Neural progenitor cell (in vitro differentiated cells): ENCODE data around the gene PRELID2. TPM values are rescaled to one million over a fixed set of nuclear protein-coding genes. Genes with fewer than 3 reads are reported as not detected.

Experiments used
- DNase-seq: peaks from one replicate; pipeline ENCODE4 v3.0.0-alpha.2; 2016; ENCODE audit warnings: low spot score
- H2AFZ ChIP-seq: fragments of 200-600 bp; sonication (generic); replicated peaks from 2 replicates; pipeline ENCODE4 v1.6.1; 2016; ENCODE audit warnings: antibody characterized with exemption
- H3F3A ChIP-seq: fragments of 200-600 bp; sonication (generic); 2 replicates; pipeline ENCODE4 v1.6.1; 2016; ENCODE audit warnings: antibody characterized with exemption, low read depth
- H3K27ac ChIP-seq: fragments of 200-600 bp; sonication (generic); 2 replicates; pipeline ENCODE4 v1.5.1; 2016; ENCODE audit warnings: mild to moderate bottlenecking
- H3K27me3 ChIP-seq: fragments of 200-600 bp; sonication (generic); 2 replicates; pipeline ENCODE4 v1.6.1; 2016; ENCODE audit warnings: mild to moderate bottlenecking, moderate library complexity
- H3K36me3 ChIP-seq: fragments of 200-600 bp; sonication (generic); 2 replicates; pipeline ENCODE4 v1.5.1; 2016
- H3K4me1 ChIP-seq: fragments of 200-600 bp; sonication (generic); 2 replicates; pipeline ENCODE4 v1.6.1; 2016; ENCODE audit warnings: mixed run types
- H3K4me2 ChIP-seq: fragments of 200-600 bp; sonication (generic); 2 replicates; pipeline ENCODE4 v1.6.1; 2016
- H3K4me3 ChIP-seq: fragments of 200-600 bp; sonication (generic); 2 replicates; pipeline ENCODE4 v1.5.1; 2016
- H3K79me2 ChIP-seq: fragments of 200-600 bp; sonication (generic); 2 replicates; pipeline ENCODE4 v1.6.1; 2016; ENCODE audit warnings: low read depth
- H3K9ac ChIP-seq: fragments of 200-600 bp; sonication (generic); 2 replicates; pipeline ENCODE4 v1.6.1; 2016
- H3K9me3 ChIP-seq: fragments of 200-600 bp; sonication (generic); 2 replicates; pipeline ENCODE4 v1.5.1; 2016; ENCODE audit warnings: low read depth
- H4K20me1 ChIP-seq: fragments of 200-600 bp; sonication (generic); 2 replicates; pipeline ENCODE4 v1.6.1; 2016; ENCODE audit warnings: low read depth
- H3K27ac Mint-ChIP-seq: 3 replicates; pipeline ENCODE4 v1.8.0; 2021; ENCODE audit warnings: mixed read lengths
- H3K27me3 Mint-ChIP-seq: 2 replicates; pipeline ENCODE4 v1.8.0; 2022; ENCODE audit warnings: low read depth, mild to moderate bottlenecking, inconsistent platforms, moderate library complexity, mixed read lengths; ENCODE audit not compliant: insufficient read depth
- H3K36me3 Mint-ChIP-seq: 3 replicates; pipeline ENCODE4 v1.8.0; 2021; ENCODE audit warnings: mixed read lengths
- H3K4me1 Mint-ChIP-seq: 3 replicates; pipeline ENCODE4 v1.8.0; 2021; ENCODE audit warnings: mixed read lengths
- H3K4me3 Mint-ChIP-seq: 3 replicates; pipeline ENCODE4 v1.8.0; 2021; ENCODE audit warnings: mild to moderate bottlenecking, moderate library complexity, mixed read lengths
- H3K9me3 Mint-ChIP-seq: 3 replicates; pipeline ENCODE4 v1.8.0; 2020; ENCODE audit warnings: mixed read lengths
- EZH2 ChIP-seq: fragments of 200-600 bp; sonication (generic); IDR thresholded peaks from 2 replicates; pipeline ENCODE4 v1.6.1; 2017; ENCODE audit warnings: antibody characterized with exemption, mild to moderate bottlenecking, moderate library complexity
- EZH2phosphoT487 ChIP-seq: fragments of 200-600 bp; sonication (generic); IDR thresholded peaks from 2 replicates; pipeline ENCODE4 v1.6.1; 2017; ENCODE audit warnings: antibody characterized with exemption
- total RNA-seq: library from RNA; depleted of rRNA; stranded (reverse); fragments of >200 nt; gene quantifications from 2 replicates; pipeline ENCODE4 v1.2.3, GENCODE V29; 2015; ENCODE audit warnings: low replicate concordance
- TF ChIP-seq, protein P1 (sequence below): fragments of 200-600 bp; sonication (generic); IDR thresholded peaks from 2 replicates; pipeline ENCODE4 v1.5.1; 2017; ENCODE audit warnings: antibody characterized with exemption, mild to moderate bottlenecking

PRELID2 gene
- total RNA-seq, 1 donor from 2014 or later, result 30.3 TPM

DNA sequence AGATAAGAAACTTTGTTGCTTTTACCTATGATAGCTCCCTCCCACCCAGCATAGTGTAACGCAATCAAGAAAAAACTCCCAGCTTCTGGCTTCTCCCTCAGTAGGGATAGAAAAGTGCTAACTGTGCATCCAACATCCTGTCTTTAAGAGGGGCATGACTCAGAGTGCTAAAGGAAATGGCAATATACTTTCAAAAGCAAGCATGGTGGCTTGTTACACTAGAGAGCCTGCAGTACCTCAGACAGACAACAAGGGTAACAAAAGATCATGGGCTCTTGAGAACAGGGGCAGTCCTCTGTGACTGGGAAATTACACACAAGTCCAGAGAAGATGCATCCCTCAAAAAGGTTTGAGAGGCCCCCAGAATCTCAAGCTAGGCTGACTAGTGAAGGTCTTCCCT, 37.8 kb downstream of the PRELID2 start:
- Histone ChIP-seq H3K36me3 (no peaks in the 10 kb centered on the region), H3K9me3 (no peaks in the 10 kb centered on the region), H3K27ac (no peak overlapping the region), H4K20me1 (no peaks in the 10 kb centered on the region), H3K27me3 (no peaks in the 10 kb centered on the region), H3K4me3 (no peak overlapping the region), H3K79me2 (no peaks in the 10 kb centered on the region), H2AFZ (no peak overlapping the region), H3F3A (no peaks in the 10 kb centered on the region), H3K4me1 (peaks cover 5% of the 10 kb centered on the region), H3K4me2 (no peak overlapping the region), H3K9ac (no peak overlapping the region)
- no peaks in the 10 kb centered on the region for H3K9me3 Mint-ChIP-seq
- H3K27me3 Mint-ChIP-seq, result no peaks in the 10 kb centered on the region
- H3K27ac Mint-ChIP-seq, result no peak overlapping the region
- no peak for DNase-seq
- H3K36me3 Mint-ChIP-seq, result no peaks in the 10 kb centered on the region
- H3K4me3 Mint-ChIP-seq, result no peak overlapping the region
- H3K4me1 Mint-ChIP-seq, result no peaks in the 10 kb centered on the region
- no peak for TF ChIP-seq EZH2phosphoT487
- TF ChIP-seq, protein P1, sequence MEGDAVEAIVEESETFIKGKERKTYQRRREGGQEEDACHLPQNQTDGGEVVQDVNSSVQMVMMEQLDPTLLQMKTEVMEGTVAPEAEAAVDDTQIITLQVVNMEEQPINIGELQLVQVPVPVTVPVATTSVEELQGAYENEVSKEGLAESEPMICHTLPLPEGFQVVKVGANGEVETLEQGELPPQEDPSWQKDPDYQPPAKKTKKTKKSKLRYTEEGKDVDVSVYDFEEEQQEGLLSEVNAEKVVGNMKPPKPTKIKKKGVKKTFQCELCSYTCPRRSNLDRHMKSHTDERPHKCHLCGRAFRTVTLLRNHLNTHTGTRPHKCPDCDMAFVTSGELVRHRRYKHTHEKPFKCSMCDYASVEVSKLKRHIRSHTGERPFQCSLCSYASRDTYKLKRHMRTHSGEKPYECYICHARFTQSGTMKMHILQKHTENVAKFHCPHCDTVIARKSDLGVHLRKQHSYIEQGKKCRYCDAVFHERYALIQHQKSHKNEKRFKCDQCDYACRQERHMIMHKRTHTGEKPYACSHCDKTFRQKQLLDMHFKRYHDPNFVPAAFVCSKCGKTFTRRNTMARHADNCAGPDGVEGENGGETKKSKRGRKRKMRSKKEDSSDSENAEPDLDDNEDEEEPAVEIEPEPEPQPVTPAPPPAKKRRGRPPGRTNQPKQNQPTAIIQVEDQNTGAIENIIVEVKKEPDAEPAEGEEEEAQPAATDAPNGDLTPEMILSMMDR, result no peak

DNA sequence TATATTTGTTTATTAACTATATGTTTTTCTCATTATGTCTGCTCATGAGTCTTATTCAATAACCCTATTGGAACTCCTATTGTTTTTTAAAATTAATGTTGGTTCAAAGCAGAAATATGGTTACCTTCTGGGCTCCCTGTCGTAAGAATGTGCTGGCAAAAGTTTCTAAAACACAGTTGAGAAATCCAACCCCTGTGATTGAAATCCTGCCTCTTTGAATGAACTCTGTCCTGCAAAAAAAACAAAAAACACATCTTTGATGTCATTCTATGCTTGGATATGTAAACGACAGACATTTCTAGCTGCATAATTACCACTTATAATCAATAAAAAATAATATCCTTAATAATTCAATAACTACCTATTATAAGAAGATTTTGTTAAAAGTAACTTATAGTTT, 38.8 kb downstream of the PRELID2 start:
- Histone ChIP-seq H4K20me1 (no peaks in the 10 kb centered on the region), H3K4me1 (peaks cover 5% of the 10 kb centered on the region), H3K27me3 (no peaks in the 10 kb centered on the region), H3K9me3 (no peaks in the 10 kb centered on the region), H3K4me3 (no peak overlapping the region), H2AFZ (no peak overlapping the region), H3K36me3 (no peaks in the 10 kb centered on the region), H3K79me2 (no peaks in the 10 kb centered on the region), H3K4me2 (no peak overlapping the region), H3K27ac (no peak overlapping the region), H3K9ac (no peak overlapping the region), H3F3A (no peaks in the 10 kb centered on the region)
- Mint-ChIP-seq H3K4me3 (no peak overlapping the region), H3K4me1 (no peaks in the 10 kb centered on the region), H3K9me3 (no peaks in the 10 kb centered on the region), H3K27ac (no peak overlapping the region), H3K36me3 (no peaks in the 10 kb centered on the region), H3K27me3 (no peaks in the 10 kb centered on the region)
- TF ChIP-seq, protein P1, result no peak
- TF ChIP-seq EZH2 (no peak), EZH2phosphoT487 (no peak)
- no peak for DNase-seq

DNA sequence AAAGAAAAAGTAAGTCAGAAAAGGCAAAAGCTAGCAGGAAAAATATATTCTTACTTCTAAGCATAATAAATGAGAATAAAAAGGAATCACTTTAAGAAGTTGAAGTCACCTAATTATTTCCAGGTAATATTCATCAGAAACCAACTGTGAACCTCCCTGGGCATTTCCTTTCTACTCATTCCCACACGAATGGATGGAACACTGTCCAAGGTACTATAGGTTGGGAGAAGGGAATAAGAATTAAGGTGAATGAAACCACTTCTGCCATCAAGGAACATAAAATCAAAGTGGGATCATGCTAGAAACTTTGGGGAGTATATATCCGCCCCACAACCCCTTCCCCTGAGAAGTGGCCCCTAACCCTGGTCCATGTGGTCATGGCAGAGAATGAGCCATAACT, 41.6 kb downstream of the PRELID2 start:
- no peaks in the 10 kb centered on the region for H3K9me3 Mint-ChIP-seq

More for the DNA sequence above, 41.6 kb downstream of the PRELID2 start:
- H3K27ac Mint-ChIP-seq, result no peak overlapping the region
- Histone ChIP-seq H3K79me2 (no peaks in the 10 kb centered on the region), H3K27me3 (no peaks in the 10 kb centered on the region), H3K27ac (no peak overlapping the region), H3F3A (no peaks in the 10 kb centered on the region), H3K36me3 (no peaks in the 10 kb centered on the region), H3K9me3 (no peaks in the 10 kb centered on the region), H3K9ac (no peak overlapping the region), H3K4me3 (no peak overlapping the region), H3K4me2 (no peak overlapping the region), H4K20me1 (no peaks in the 10 kb centered on the region), H3K4me1 (peaks cover 5% of the 10 kb centered on the region), H2AFZ (no peak overlapping the region)
- no peak overlapping the region for H3K4me3 Mint-ChIP-seq
- H3K27me3 Mint-ChIP-seq, result no peaks in the 10 kb centered on the region
- TF ChIP-seq, protein P1, result no peak
- TF ChIP-seq EZH2phosphoT487 (no peak), EZH2 (no peak)
- no peak for DNase-seq
- H3K4me1 Mint-ChIP-seq, result no peaks in the 10 kb centered on the region
- H3K36me3 Mint-ChIP-seq, result no peaks in the 10 kb centered on the region
